Chondrocyte (in vitro differentiated cells): ENCODE measurements around the gene RNF135. TPM values are rescaled to one million over a fixed set of nuclear protein-coding genes. Genes with fewer than 3 reads are reported as not detected.
A peak's percentile ranks its signal among the peaks of the same experiment; 100 is the strongest.

ENCODE experiments used
- DNase-seq: peaks from one replicate; pipeline ENCODE4 v3.0.0; 2021; ENCODE audit warnings: mixed read lengths, low spot score
- H3K27ac Mint-ChIP-seq: one replicate; pipeline ENCODE4 v1.8.0; 2021; ENCODE audit warnings: mild to moderate bottlenecking, moderate library complexity, mixed read lengths; ENCODE audit not compliant: unreplicated experiment
- H3K27me3 Mint-ChIP-seq: 2 replicates; pipeline ENCODE4 v1.8.0; 2021; ENCODE audit warnings: low read depth, mixed read lengths
- H3K36me3 Mint-ChIP-seq: 2 replicates; pipeline ENCODE4 v1.8.0; 2021; ENCODE audit warnings: low read depth, mixed read lengths
- H3K4me1 Mint-ChIP-seq: 2 replicates; pipeline ENCODE4 v1.8.0; 2021; ENCODE audit warnings: low read depth, mild to moderate bottlenecking, mixed read lengths
- H3K4me3 Mint-ChIP-seq: one replicate; pipeline ENCODE4 v1.8.0; 2021; ENCODE audit warnings: mild to moderate bottlenecking, moderate library complexity, mixed read lengths; ENCODE audit not compliant: unreplicated experiment
- H3K9me3 Mint-ChIP-seq: 2 replicates; pipeline ENCODE4 v1.8.0; 2021; ENCODE audit warnings: low read depth, mixed read lengths
- total RNA-seq: library from RNA; stranded (reverse); gene quantifications from 3 replicates; pipeline ENCODE4 v1.2.1, GENCODE V29; 2021
- TF ChIP-seq, protein P1 (sequence below): fragments of 200-600 bp; sonication (generic); IDR thresholded peaks from 2 replicates; pipeline ENCODE4 v1.5.0; 2021; ENCODE audit warnings: antibody characterized with exemption, mild to moderate bottlenecking, moderate library complexity

RNF135 gene
- total RNA-seq, 1 donor from 2014 or later, result 15.0 TPM

DNA sequence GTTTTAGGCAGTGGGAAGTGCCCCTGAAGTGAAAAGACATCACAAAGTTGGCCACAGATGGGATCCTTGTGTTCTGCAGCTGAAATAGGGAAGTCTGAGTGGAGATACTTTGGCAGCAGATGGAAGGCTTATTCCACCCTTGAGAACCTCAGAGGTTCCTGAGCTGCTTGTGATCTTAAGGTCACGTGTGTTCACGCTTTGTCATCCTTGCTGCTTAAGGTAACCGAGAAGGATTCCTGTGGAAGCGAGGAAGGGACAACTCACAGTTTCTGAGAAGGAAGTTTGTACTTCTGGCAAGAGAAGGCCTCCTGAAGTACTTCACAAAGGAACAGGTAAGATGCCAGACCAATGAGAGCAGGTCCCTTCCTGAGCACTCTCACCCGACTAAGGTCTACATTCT lies 36.9 kb upstream of the RNF135 start:
- H3K27ac Mint-ChIP-seq, result no peak overlapping the region
- DNase-seq, result no peak
- H3K4me1 Mint-ChIP-seq, result no peaks in the 10 kb centered on the region
- no peaks in the 10 kb centered on the region for H3K36me3 Mint-ChIP-seq
- TF ChIP-seq, protein P1, sequence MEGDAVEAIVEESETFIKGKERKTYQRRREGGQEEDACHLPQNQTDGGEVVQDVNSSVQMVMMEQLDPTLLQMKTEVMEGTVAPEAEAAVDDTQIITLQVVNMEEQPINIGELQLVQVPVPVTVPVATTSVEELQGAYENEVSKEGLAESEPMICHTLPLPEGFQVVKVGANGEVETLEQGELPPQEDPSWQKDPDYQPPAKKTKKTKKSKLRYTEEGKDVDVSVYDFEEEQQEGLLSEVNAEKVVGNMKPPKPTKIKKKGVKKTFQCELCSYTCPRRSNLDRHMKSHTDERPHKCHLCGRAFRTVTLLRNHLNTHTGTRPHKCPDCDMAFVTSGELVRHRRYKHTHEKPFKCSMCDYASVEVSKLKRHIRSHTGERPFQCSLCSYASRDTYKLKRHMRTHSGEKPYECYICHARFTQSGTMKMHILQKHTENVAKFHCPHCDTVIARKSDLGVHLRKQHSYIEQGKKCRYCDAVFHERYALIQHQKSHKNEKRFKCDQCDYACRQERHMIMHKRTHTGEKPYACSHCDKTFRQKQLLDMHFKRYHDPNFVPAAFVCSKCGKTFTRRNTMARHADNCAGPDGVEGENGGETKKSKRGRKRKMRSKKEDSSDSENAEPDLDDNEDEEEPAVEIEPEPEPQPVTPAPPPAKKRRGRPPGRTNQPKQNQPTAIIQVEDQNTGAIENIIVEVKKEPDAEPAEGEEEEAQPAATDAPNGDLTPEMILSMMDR, result no peak
- H3K4me3 Mint-ChIP-seq, result no peak overlapping the region
- no peaks in the 10 kb centered on the region for H3K9me3 Mint-ChIP-seq
- H3K27me3 Mint-ChIP-seq, result no peaks in the 10 kb centered on the region

DNA sequence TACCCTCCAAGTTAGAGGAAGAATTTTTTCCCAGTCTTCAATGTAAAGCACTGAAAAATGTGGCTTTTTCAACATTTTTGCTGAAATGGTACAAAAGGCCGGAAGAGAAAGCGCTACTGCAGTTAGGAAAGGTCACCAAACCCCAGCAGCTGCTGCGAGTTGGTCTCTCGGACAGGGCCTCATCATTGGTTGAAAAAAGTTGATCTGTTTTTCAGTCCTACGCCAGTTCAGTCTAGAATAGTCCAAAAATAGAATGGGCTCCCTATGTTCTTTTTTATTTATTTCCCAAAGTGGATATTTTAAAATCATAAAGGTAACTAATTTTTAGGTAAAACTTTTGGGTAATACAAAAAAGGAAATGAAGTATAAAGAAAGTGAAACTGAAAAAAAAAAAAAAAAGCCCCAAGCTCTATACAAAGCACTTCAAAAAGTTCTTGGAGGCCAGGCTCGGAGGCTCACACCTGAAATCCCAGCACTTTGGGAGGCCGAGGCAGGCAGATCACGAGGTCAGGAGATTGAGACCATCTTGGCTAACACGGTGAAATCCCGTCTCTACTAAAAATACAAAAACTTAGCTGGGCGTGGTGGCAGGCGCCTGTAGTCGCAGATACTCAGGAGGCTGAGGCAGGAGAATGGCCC lies 31.7 kb upstream of the RNF135 start:
- Mint-ChIP-seq H3K4me1 (no peaks in the 10 kb centered on the region), H3K4me3 (no peak overlapping the region), H3K27ac (no peak overlapping the region), H3K9me3 (no peaks in the 10 kb centered on the region), H3K27me3 (no peaks in the 10 kb centered on the region), H3K36me3 (no peaks in the 10 kb centered on the region)
- TF ChIP-seq, protein P1, result no peak
- DNase-seq, result no peak

DNA sequence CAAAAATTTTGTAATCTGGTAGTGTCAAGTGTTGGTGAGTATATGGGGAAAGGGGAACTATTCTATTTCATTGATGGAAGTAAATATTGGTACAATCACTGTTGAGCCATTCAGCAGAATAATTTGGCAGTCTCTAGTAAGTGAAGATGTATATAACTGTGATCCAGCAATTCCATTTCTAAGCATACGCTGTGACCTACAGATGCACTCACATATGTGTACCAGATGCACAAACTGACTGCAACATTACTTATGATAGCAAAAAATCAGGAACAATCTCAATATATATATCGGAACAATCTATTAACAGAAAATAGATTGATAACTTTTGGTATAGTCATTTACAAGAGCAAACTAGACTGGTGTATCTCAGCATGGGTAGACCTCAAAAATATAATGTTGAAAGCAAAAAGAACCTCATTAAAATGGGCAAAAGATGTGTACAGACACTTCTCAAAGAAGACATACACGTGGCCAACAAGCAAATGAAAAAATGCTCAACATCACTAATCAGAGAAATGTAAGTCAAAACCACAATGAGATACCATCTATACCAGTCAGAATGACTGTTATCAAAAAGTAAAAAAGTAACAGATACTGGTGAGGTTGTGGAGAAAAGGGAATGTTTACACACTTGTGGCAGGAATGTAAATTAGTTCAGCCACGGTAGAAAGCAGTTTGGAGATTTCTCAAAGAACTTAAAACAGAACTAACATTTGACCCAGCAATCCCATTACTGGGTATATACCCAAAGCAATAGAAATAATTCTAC lies 28.3 kb upstream of the RNF135 start:
- no peaks in the 10 kb centered on the region for H3K9me3 Mint-ChIP-seq
- DNase-seq, result no peak
- TF ChIP-seq, protein P1, result peak; percentile 27

DNA sequence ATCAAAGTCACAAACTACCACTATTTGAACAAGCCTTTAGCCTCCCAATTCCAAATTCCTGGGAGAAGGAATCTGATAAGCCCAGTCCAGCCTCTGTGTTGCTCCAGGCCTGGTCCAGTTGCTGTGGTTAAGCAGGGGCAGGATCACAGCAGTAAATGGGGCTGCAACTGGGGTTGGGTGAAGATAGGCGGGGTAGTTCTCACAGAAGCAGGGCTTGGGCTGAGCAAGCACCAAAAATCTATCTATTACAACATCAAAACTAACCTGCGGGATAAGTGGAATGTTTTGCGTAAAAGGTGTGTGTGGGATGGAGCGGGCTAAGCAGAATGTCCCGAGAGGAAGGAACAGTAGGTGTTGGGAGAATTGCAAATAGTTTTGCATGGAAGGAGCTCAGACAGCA lies 23.0 kb upstream of the RNF135 start:
- H3K36me3 Mint-ChIP-seq, result no peaks in the 10 kb centered on the region
- TF ChIP-seq, protein P1, result no peak
- no peak overlapping the region for H3K4me3 Mint-ChIP-seq
- H3K27ac Mint-ChIP-seq, result no peak overlapping the region
- no peaks in the 10 kb centered on the region for H3K27me3 Mint-ChIP-seq
- no peaks in the 10 kb centered on the region for H3K9me3 Mint-ChIP-seq
- DNase-seq, result no peak
- H3K4me1 Mint-ChIP-seq, result no peaks in the 10 kb centered on the region

More for the DNA sequence above, 28.3 kb upstream of the RNF135 start:
- Mint-ChIP-seq H3K4me1 (no peaks in the 10 kb centered on the region), H3K27ac (no peak overlapping the region), H3K36me3 (no peaks in the 10 kb centered on the region), H3K4me3 (no peak overlapping the region), H3K27me3 (no peaks in the 10 kb centered on the region)

DNA sequence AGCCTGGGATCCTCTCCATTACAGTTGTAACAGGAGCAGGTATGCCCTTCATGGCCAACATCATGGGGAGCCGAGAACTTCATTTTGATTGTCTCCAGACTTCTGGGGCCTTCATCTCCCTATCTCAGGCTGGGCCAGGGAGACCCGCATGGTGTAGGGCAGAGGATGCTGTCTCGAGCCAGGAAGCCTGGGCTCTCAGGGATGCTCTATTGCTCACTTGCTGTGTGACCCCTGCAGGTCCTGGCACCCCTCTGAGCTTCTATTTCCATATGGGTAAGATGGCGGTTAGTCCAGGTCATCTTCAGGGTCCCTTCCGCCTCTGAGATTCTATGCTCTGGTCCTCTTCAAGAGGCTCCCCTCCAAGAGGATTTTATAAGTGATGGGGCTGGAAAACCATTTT lies 20.6 kb upstream of the RNF135 start:
- no peaks in the 10 kb centered on the region for H3K9me3 Mint-ChIP-seq
- H3K27me3 Mint-ChIP-seq, result no peaks in the 10 kb centered on the region
- H3K4me3 Mint-ChIP-seq, result no peak overlapping the region
- H3K36me3 Mint-ChIP-seq, result no peaks in the 10 kb centered on the region
- H3K4me1 Mint-ChIP-seq, result peaks cover 6% of the 10 kb centered on the region
- TF ChIP-seq, protein P1, result no peak
- DNase-seq, result no peak
- no peak overlapping the region for H3K27ac Mint-ChIP-seq
